ENCODE data around the gene FAM107B.

DNA sequence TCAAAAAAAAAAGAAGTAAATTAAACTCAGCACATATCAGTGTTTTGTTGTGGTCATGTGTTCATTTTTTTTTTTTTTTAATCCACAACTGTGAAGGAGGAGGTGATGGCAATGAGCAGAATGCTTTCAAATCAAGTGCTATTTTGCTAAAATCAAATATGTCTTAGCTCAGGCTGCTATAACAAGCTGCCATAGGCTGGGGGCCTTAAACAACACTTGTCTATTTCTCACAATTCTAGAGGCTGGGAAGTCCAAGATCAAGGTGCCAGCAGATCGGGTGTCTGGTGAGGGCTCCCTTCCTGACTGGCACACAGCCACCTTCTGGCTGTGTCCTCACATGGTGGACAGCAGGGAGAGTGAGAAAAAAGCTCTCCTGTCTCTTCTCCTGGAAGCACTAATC is 203.9 kb downstream of the FAM107B start:
- TF ChIP-seq, protein P1, sequence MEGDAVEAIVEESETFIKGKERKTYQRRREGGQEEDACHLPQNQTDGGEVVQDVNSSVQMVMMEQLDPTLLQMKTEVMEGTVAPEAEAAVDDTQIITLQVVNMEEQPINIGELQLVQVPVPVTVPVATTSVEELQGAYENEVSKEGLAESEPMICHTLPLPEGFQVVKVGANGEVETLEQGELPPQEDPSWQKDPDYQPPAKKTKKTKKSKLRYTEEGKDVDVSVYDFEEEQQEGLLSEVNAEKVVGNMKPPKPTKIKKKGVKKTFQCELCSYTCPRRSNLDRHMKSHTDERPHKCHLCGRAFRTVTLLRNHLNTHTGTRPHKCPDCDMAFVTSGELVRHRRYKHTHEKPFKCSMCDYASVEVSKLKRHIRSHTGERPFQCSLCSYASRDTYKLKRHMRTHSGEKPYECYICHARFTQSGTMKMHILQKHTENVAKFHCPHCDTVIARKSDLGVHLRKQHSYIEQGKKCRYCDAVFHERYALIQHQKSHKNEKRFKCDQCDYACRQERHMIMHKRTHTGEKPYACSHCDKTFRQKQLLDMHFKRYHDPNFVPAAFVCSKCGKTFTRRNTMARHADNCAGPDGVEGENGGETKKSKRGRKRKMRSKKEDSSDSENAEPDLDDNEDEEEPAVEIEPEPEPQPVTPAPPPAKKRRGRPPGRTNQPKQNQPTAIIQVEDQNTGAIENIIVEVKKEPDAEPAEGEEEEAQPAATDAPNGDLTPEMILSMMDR (IDR thresholded peaks at IDR 0.05) = no peak
- TF ChIP-seq POLR2A (IDR thresholded peaks at IDR 0.05) = no peak

All from uterus (tissue), 2 donors.